Peyer's patch (tissue), 4 donors: ENCODE results near the gene NR2E1. TPM values are rescaled to one million over a fixed set of nuclear protein-coding genes. Genes with fewer than 3 reads are reported as not detected.

ENCODE experiments used
- DNase-seq, 3 donors: peaks; one replicate each; pipeline ENCODE4 v3.0.0-alpha.2; 2017 to 2019
- H3K27ac ChIP-seq, 4 donors: fragments of 200-600 bp; sonication (generic); one replicate each; pipeline ENCODE4 v1.5.1; 2016 to 2019
- H3K27me3 ChIP-seq, 2 donors: fragments of 200-600 bp; sonication (generic); one replicate each; pipeline ENCODE4 v1.5.1; 2019
- H3K36me3 ChIP-seq, 3 donors: fragments of 200-600 bp; sonication (generic); one replicate each; pipeline ENCODE4 v1.5.1; 2016 to 2019
- H3K4me1 ChIP-seq, 4 donors: fragments of 200-600 bp; sonication (generic); one replicate each; pipeline ENCODE4 v1.5.1; 2016 to 2019
- H3K4me3 ChIP-seq, 4 donors: fragments of 200-600 bp; sonication (generic); 1 replicate in 3 of 4; 2 replicates in 1 of 4; pipeline ENCODE4 v1.5.1; 2016 to 2019; ENCODE audit warnings: mild to moderate bottlenecking in 1 of 4
- H3K9me3 ChIP-seq, 4 donors: fragments of 200-600 bp; sonication (generic); one replicate each; pipeline ENCODE4 v1.5.1; 2016 to 2019; ENCODE audit warnings: mild to moderate bottlenecking in 1 of 4
- POLR2A ChIP-seq, 2 donors: fragments of 450-650 bp; IDR thresholded peaks; one replicate each; pipeline ENCODE4 v1.5.1; 2017; ENCODE audit warnings: antibody characterized with exemption in 2 of 2, mild to moderate bottlenecking in 2 of 2, moderate library complexity in 2 of 2
- total RNA-seq, 4 donors: library from RNA; depleted of rRNA; stranded (reverse); fragments of >200 nt; gene quantifications; one replicate each; pipeline ENCODE4 v1.1.0, GENCODE V29; 2016
- TF ChIP-seq, protein P1 (sequence below), 6 experiments: fragments of 450-650 bp in 4 of 6; fragments of 200-600 bp in 2 of 6; sonication (generic) in 1 of 6; IDR thresholded peaks; one replicate each; pipeline ENCODE4 v1.5.1; 2017 to 2019; ENCODE audit warnings: antibody characterized with exemption in 6 of 6, mild to moderate bottlenecking in 3 of 6, moderate library complexity in 1 of 6

NR2E1 gene
- total RNA-seq, 4 donors from 2014 or later, result not detected

DNA sequence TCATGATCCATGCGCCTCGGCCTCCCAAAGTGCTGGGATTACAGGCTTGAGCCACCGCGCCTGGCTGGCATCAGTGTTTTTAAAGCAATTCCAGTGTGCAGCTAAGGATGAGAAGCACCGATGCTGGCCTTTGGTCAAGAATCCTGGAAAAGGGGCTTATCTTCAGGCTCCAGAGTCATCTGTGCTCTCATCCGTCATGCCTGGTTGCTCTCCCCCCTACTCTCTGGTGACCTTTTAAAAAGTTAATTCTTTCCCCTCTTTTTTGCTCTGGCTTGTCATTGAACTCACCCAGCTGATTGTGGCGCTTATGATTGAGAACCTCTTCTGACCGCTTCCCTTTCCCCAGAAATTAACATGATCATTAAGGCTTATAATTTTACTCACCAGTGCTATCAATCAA is 28.7 kb downstream of the NR2E1 start:
- Histone ChIP-seq H3K4me3 (no peak overlapping the region), H3K27me3 (no peaks in the 10 kb centered on the region), H3K36me3 (no peaks in the 10 kb centered on the region), H3K4me1 (no peaks in the 10 kb centered on the region), H3K9me3 (no peaks in the 10 kb centered on the region), H3K27ac (no peak overlapping the region)
- TF ChIP-seq, protein P1, sequence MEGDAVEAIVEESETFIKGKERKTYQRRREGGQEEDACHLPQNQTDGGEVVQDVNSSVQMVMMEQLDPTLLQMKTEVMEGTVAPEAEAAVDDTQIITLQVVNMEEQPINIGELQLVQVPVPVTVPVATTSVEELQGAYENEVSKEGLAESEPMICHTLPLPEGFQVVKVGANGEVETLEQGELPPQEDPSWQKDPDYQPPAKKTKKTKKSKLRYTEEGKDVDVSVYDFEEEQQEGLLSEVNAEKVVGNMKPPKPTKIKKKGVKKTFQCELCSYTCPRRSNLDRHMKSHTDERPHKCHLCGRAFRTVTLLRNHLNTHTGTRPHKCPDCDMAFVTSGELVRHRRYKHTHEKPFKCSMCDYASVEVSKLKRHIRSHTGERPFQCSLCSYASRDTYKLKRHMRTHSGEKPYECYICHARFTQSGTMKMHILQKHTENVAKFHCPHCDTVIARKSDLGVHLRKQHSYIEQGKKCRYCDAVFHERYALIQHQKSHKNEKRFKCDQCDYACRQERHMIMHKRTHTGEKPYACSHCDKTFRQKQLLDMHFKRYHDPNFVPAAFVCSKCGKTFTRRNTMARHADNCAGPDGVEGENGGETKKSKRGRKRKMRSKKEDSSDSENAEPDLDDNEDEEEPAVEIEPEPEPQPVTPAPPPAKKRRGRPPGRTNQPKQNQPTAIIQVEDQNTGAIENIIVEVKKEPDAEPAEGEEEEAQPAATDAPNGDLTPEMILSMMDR (IDR thresholded peaks at IDR 0.05), result no peak
- no peak for DNase-seq

DNA sequence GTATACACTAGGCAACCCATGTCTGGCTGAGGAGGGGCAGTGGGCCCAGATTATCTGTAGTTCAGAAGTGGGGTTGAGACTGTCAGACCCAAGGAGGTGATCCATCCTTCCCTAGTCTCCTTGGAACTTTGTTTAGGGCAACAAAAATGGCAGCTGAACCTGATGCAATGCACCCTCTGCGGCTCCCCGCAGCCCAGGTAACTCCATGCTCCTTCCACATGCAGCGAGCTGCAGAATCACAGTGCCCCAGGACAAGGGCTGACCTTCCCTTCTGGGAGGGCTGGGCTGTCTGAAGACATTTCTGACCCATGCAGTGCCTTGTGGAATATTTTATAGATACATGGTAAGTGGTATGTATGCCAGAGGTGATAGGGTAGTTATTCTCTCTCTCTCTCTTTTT is 29.4 kb downstream of the NR2E1 start:
- TF ChIP-seq POLR2A (IDR thresholded peaks at IDR 0.05), result no peak
- TF ChIP-seq, protein P1 (IDR thresholded peaks at IDR 0.05), result no peak
- H3K36me3 ChIP-seq, result no peaks in the 10 kb centered on the region

DNA sequence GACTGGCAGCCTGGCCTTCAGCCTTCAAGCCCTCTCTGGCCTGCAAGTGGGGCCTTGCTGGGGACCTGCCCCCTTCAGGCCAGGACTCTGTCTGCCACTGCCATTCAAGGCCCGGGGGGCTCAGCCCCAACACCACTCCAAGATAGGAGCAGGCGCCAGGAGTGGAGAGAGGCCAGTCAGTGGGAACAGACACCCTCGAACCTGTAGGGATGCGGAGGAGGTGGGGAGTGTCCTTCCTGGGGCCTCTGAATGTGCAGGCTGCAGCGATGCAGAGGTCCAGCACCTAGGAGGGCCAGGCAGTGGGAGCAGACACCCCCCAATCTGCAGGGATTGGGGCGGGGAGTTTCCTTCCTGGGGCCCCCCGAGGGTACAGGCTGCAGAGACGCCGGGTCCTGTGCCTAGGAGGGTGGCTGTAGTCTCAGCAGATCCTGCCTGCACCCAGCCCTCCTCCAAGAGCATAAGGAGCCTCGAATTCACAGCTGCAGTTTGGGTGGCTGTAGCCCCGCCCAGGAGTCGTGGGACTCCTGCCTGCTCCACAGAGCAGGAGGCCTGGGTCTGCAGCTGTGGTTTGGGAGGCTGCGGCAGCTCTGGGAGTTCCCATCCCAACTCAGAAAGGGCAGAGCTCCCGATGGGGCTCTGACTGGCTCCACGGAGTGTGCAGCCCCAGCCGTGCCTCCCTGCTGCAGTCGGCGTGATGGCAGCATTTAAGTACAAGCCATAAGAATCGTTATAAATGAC is 33.1 kb downstream of the NR2E1 start:
- no peak overlapping the region for H3K27ac ChIP-seq
- no peak for TF ChIP-seq POLR2A (IDR thresholded peaks at IDR 0.05)
- TF ChIP-seq, protein P1 (IDR thresholded peaks at IDR 0.05), result no peak
- H3K4me3 ChIP-seq, result no peak overlapping the region
- DNase-seq, result no peak
- H3K27me3 ChIP-seq, result no peaks in the 10 kb centered on the region
- H3K36me3 ChIP-seq, result no peaks in the 10 kb centered on the region
- no peaks in the 10 kb centered on the region for H3K4me1 ChIP-seq
- H3K9me3 ChIP-seq, result no peaks in the 10 kb centered on the region

More for the DNA sequence above, 29.4 kb downstream of the NR2E1 start:
- Histone ChIP-seq H3K27ac (no peak overlapping the region), H3K27me3 (no peaks in the 10 kb centered on the region), H3K4me1 (no peaks in the 10 kb centered on the region), H3K9me3 (no peaks in the 10 kb centered on the region), H3K4me3 (no peak overlapping the region)
- DNase-seq, result no peak

DNA sequence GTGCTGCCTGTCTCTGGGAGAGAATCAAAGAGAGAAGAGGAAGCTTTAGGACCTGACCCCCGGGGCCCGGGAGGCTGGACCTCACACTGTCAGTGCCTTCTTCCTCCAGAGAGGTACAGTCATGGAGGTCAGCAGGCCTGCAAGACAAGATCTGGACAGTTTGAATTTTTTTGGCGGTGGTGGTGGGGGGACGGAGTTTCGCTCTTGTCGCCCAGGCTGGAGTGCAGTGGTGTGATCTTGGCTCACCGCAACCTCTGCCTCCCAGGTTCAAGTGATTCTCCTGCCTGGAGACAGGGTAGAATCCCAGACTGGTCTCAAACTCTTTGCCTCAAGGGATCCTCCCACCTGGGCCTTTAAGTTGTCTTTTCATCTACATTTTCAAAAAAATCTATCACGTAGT is 34.4 kb downstream of the NR2E1 start:
- H3K36me3 ChIP-seq, result no peaks in the 10 kb centered on the region
- TF ChIP-seq, protein P1 (IDR thresholded peaks at IDR 0.05), result no peak
- no peak for TF ChIP-seq POLR2A (IDR thresholded peaks at IDR 0.05)
- no peak overlapping the region for H3K27ac ChIP-seq
- H3K27me3 ChIP-seq, result no peaks in the 10 kb centered on the region
- no peak overlapping the region for H3K4me3 ChIP-seq
- DNase-seq, result no peak
- no peaks in the 10 kb centered on the region for H3K4me1 ChIP-seq
- no peaks in the 10 kb centered on the region for H3K9me3 ChIP-seq

DNA sequence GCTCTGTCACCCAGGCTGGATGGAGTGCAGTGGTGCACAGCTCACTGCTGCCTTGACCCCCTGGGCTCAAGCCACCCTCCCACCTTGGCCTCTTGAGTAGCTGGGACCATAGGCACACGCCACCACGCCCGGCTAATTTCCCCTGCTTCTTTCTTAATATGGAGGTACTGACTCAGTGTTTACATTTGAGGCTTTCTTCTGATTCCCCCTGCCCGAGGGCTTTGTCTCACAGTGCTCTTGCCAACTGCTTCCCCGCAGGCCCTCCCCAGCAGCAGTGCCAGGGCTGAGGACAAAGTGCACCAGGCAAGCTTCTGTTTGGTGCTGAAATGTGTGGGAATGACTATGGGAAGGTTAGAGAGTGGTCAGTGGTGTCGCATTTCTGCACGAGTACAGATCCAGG is 34.8 kb downstream of the NR2E1 start:
- H3K36me3 ChIP-seq, result no peaks in the 10 kb centered on the region
- H3K27me3 ChIP-seq, result no peaks in the 10 kb centered on the region
- no peak overlapping the region for H3K27ac ChIP-seq
- no peak for TF ChIP-seq POLR2A (IDR thresholded peaks at IDR 0.05)
- no peaks in the 10 kb centered on the region for H3K4me1 ChIP-seq
- H3K4me3 ChIP-seq, result no peak overlapping the region
- no peak for DNase-seq
- H3K9me3 ChIP-seq, result no peaks in the 10 kb centered on the region

DNA sequence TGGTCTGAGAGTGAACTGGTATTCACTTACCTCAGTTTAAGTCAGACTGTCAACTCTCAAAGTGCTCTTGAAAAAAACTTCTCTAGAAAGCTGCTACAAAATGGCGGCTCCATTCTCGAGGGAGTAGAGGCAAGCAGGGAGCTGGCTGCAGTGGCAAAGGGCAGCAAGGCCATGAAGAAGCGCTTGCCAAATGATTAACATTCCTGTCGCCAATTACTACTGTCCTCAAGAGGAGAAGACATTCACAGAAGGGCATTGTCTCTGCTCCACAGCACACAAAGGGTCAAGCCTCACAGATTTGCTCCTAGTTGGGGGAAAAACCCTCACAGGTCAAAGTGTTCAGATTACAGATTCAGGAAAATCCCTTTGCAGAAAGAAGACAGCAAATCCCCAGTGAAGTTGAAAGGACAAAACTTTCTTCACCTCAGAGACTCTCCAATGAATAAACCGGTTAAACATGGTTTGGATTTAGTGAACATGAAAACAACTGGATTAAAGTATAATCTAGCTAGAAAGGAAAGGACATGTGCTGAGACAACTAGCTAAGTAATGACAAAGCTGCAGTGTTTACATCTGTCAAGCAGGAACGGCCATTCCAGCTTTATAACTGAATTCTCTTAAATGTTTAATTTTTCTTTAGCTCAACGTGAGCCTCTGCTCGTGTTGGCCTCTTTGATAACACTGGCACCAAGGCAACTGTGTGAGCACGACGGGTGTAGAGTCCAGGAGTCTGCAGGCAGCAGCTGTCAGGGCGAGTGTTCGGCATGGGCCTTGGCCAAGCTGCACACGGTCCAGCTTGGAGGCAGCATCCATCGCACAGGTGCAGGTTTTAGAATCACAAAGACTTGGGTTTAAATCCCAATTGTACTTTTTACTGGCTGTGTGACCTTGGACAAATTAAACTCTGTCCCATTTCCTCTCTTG is 37.6 kb downstream of the NR2E1 start:
- TF ChIP-seq, protein P1 (IDR thresholded peaks at IDR 0.05), result no peak
- no peak for TF ChIP-seq POLR2A (IDR thresholded peaks at IDR 0.05)
- no peak overlapping the region for H3K4me3 ChIP-seq
- H3K9me3 ChIP-seq, result no peaks in the 10 kb centered on the region
- no peak for DNase-seq
- no peaks in the 10 kb centered on the region for H3K4me1 ChIP-seq
- no peak overlapping the region for H3K27ac ChIP-seq
- H3K27me3 ChIP-seq, result no peaks in the 10 kb centered on the region
- peaks cover 0 to 11% (median 0%) of the 10 kb centered on the region in 3 donors for H3K36me3 ChIP-seq
